Thymus (tissue), 11 donors: ENCODE data around the gene CNDP2. TPM values are rescaled to one million over a fixed set of nuclear protein-coding genes. Genes with fewer than 3 reads are reported as not detected.

Experiments used
- DNase-seq, 9 donors: peaks; one replicate each; pipeline ENCODE4 v3.0.0-alpha.2; 2013; ENCODE audit warnings: low spot score in 9 of 9, low read depth in 6 of 9, missing footprints in 1 of 9
- H3K27ac ChIP-seq, 2 donors: one replicate each; pipeline ENCODE4 v1.5.1; 2013; ENCODE audit warnings: control low read depth in 1 of 2, low read depth in 1 of 2, low read length in 1 of 2, mild to moderate bottlenecking in 1 of 2, moderate library complexity in 1 of 2
- H3K27me3 ChIP-seq, 2 donors: one replicate each; pipeline ENCODE4 v1.5.1; 2013; ENCODE audit warnings: low read length in 1 of 2; ENCODE audit not compliant: control insufficient read depth in 2 of 2, insufficient read depth in 1 of 2
- H3K36me3 ChIP-seq, 2 donors: one replicate each; pipeline ENCODE4 v1.5.1; 2013; ENCODE audit warnings: low read length in 1 of 2, mild to moderate bottlenecking in 1 of 2, moderate library complexity in 1 of 2; ENCODE audit not compliant: control insufficient read depth in 2 of 2, insufficient read depth in 2 of 2
- H3K4me1 ChIP-seq, 2 donors: one replicate each; pipeline ENCODE4 v1.5.1; 2013; ENCODE audit warnings: low read length in 2 of 2; ENCODE audit not compliant: control insufficient read depth in 2 of 2, insufficient read depth in 2 of 2
- H3K4me3 ChIP-seq, 2 donors: one replicate each; pipeline ENCODE4 v1.5.1; 2013; ENCODE audit warnings: low read length in 2 of 2, control low read depth in 1 of 2, mild to moderate bottlenecking in 1 of 2
- H3K9me3 ChIP-seq, 2 donors: one replicate each; pipeline ENCODE4 v1.5.1; 2013; ENCODE audit warnings: low read length in 1 of 2, mild to moderate bottlenecking in 1 of 2; ENCODE audit not compliant: control insufficient read depth in 2 of 2, insufficient read depth in 1 of 2
- WGBS: extraction: QIAGEN DNeasy Blood & Tissue Kit; methylation state at CpG from one replicate; pipeline ENCODE4 v1.1.7; 2013; 5-methylcytosine and 5-hydroxymethylcytosine counted together
- polyA plus RNA-seq: library from polyadenylated mRNA; stranded (reverse); fragments of 200-250 nt; gene quantifications from one replicate; pipeline ENCODE4 v1.2.3, GENCODE V29; 2013
- total RNA-seq: library from RNA; stranded (reverse); fragments of 120-200 nt; gene quantifications from one replicate; pipeline ENCODE4 v1.2.4, GENCODE V29; 2013
- donor health status: healthy.

The CNDP2 gene
- total and polyA plus RNA-seq, 2 donors, result 55.2 to 129 TPM

DNA sequence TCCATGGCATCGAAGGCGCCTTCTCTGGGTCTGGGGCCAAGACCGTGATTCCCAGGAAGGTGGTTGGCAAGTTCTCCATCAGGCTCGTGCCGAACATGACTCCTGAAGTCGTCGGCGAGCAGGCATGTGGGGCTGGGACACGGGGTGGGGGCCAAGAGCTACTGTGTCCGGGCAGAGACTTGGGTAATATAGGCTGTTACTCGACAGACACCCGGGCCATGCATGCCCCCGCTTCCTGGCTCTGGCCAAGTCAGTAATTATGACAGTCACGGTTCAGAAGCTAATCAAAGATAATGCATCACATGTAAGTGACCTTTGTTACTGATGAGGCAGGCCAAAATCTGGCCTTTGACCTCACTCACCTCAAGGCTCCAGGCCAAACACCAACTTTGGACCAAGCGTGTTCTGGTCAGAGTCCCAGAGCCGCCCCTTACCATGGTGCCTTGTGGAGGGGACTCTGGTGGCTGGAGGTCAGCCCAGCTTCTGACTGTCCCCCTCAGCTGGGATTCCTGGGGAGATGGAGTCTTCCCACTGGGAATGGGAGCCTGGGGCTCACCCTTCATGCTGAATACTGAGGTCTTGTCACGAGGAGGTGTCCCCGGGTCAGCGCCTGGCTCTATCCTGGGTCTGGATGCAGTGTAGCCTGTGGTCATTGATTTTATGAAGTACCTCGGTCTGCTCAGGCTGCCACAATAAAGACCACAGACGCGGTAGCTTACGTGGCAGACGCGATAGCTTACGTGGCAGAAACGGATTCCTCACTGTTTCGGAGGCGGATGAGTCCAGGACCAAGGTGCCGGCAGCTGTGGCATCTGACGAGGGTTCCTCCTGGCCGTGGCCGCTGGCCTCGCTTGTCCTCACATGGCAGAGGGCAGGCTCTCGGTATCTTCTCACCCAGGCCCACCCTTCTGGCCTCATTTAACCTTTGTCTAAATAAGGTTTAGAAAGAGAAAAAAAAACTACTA lies 20.4 kb downstream of the CNDP2 start:
- WGBS, result 97% methylated on average over 35 of the region's 35 CpGs

DNA sequence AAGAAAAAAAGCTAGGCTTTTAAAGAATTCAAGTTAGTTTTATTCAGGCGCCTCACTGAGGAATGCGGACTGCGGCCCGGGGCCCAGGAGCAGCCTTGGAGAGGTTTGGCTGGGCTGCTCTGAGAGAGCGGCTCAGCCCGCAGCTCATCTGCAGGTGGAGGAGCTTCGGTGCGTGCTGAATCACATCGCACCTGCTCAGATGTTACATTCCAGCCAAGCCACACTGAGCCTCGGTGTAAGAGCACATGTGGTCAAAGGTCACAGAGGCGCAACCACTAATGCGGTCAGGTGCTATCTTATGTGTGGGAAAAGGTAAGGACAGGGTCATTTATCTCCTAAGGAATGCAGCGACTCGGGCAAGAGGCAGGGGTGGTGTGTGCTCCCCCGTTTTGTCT lies 21.1 kb downstream of the CNDP2 start:
- Histone ChIP-seq H3K4me3 (no peak overlapping the region), H3K27ac (no peak overlapping the region), H3K27me3 (no peaks in the 10 kb centered on the region), H3K4me1 (no peaks in the 10 kb centered on the region), H3K36me3 (peaks cover 57 to 74% of the 10 kb centered on the region in 2 donors), H3K9me3 (no peaks in the 10 kb centered on the region)
- 94% methylated on average over 15 of the region's 15 CpGs for WGBS
- no peak for DNase-seq

More for the DNA sequence above, 20.4 kb downstream of the CNDP2 start:
- H3K4me1 ChIP-seq, result no peaks in the 10 kb centered on the region
- no peaks in the 10 kb centered on the region for H3K27me3 ChIP-seq
- H3K27ac ChIP-seq, result no peak overlapping the region
- DNase-seq, result no peak
- H3K9me3 ChIP-seq, result no peaks in the 10 kb centered on the region
- H3K36me3 ChIP-seq, result peaks cover 63 to 80% of the 10 kb centered on the region in 2 donors
- no peak overlapping the region for H3K4me3 ChIP-seq

DNA sequence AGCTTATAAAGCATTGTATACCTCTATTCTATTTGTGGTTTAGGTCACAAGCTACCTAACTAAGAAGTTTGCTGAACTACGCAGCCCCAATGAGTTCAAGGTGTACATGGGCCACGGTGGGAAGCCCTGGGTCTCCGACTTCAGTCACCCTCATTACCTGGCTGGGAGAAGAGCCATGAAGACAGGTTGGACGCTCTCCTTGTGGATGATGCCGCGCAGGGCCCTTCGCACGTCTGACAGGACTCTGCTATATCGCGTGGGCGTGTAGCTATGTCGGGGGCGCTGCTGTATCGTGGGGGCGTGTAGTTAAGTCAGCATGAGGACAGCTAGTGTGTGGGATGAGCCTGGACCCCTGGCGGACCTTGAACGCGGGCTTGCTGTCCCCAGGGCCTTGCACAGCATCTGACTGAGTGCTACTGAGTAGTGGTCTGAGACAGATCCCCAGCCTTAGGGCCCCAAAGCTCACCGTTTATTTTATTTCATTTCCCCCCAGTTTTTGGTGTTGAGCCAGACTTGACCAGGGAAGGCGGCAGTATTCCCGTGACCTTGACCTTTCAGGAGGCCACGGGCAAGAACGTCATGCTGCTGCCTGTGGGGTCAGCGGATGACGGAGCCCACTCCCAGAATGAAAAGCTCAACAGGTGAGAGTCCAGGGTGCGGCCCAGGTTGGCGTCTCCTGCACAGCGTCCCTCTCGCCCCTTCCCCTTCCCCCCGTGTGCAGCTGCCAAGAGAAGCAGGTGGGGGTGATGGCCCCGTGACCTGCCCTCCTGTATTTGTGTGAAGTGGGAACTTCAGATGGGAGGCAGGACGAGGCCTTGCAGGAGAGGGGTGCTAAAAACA lies 22.5 kb downstream of the CNDP2 start:
- no peaks in the 10 kb centered on the region for H3K4me1 ChIP-seq
- 87% methylated on average over 32 of the region's 32 CpGs for WGBS
- no peak overlapping the region for H3K4me3 ChIP-seq
- H3K27ac ChIP-seq, result no peak overlapping the region
- peaks cover 51 to 66% of the 10 kb centered on the region in 2 donors for H3K36me3 ChIP-seq
- H3K9me3 ChIP-seq, result no peaks in the 10 kb centered on the region
- no peak for DNase-seq
- no peaks in the 10 kb centered on the region for H3K27me3 ChIP-seq

DNA sequence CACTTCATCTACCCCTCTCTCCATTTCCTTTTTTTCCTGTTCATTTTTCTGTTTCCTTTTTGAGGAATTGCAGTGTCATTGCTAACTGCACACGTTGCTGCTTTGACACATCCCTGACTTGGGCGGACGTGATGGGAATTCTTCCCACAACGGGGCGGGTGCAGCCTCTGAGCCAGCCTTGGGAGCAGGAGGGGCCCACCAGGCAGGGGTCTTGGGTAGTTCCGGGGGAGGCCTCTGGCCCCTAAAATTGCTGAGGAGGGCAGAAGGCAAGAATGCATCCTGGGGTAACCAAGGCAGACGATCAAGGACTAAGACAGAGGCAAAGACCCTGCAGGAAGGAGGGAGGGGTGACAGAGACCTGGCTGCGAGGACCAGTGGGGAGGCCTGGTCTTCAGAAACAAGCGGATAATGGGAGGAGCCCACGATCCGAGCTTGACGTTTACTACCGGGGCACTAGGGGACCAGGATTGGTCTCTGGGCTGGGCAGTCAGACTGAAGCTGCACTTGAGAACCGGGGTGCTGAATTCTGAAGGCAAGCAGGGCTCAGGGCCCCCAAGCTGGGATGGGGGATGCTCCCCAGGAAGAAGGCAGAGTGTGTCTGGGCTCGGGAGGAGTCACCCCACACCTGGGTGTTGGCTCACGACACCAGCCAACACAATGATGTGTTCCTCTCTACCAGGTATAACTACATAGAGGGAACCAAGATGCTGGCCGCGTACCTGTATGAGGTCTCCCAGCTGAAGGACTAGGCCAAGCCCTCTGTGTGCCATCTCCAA lies 23.3 kb downstream of the CNDP2 start:
- DNase-seq, result no peak
- Histone ChIP-seq H3K4me3 (no peak overlapping the region), H3K36me3 (peaks cover 47 to 64% of the 10 kb centered on the region in 2 donors), H3K4me1 (no peaks in the 10 kb centered on the region), H3K27ac (no peak overlapping the region), H3K27me3 (no peaks in the 10 kb centered on the region), H3K9me3 (no peaks in the 10 kb centered on the region)
- 93% methylated on average over 18 of the region's 18 CpGs for WGBS

DNA sequence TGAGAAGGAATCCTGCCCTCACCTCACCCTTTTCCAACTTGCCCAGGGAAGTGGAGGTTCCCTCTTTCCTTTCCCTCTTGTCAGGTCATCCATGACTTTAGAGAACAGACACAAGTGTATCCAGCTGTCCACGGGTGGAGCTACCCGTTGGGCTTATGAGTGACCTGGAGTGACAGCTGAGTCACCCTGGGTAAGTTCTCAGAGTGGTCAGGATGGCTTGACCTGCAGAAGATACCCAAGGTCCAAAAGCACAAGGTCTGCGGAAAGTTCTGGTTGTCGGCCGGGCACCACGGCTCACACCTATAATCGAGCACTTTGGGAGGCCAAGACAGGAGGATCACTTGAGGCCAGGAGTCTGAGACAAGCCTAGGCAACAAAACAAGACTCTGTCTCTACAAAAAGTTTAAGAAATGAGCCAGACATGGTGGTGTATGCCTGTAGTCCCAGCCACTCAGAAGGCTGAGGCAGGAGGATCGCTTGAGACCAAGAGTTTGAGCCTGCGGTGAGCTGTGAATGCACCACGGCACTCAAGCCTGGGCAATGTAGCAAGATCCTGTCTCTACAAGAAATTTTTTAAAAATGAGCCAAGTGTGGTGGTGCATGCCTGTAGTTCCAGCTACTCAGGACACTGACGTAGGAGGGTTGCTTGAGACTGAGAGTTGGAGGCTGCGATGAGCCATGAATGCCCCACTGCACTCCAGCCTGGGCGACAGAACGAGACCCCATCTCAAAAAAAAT lies 24.1 kb downstream of the CNDP2 start:
- no peak overlapping the region for H3K4me3 ChIP-seq
- no peaks in the 10 kb centered on the region for H3K27me3 ChIP-seq
- no peak for DNase-seq
- 91% methylated on average over 14 of the region's 14 CpGs for WGBS
- no peaks in the 10 kb centered on the region for H3K4me1 ChIP-seq
- H3K9me3 ChIP-seq, result no peaks in the 10 kb centered on the region
- H3K36me3 ChIP-seq, result peaks cover 40 to 61% of the 10 kb centered on the region in 2 donors
- no peak overlapping the region for H3K27ac ChIP-seq

DNA sequence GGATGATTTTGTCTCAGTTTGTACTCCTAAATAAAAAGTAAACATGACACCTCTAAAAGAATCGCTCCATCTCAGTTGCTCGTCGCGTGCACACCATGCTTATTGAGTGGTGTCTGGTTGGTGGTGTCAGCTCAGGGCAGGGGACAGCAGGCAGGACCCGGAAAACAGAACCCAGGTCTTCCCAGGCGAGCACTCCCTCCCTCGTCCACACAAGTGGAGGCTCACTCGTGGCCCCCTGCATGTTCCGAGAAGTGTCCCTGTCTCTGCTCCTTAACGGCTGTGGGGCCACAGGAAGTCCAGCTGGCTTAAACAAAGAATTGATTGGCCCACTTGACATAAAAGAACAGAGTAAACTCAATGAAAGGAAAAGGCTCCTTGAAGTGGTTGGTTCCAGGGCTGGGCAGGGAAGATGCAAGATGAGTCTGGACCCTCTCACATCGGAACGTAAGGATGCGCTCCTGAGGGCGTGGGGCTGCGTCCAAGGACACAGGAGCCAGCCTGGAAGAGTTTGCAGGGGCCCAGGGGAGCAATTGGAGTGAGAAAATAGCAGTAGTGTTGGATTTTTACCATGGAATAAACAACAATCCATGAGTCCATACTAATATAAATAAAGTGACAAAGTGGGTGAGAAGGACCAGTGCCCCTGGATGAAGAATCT lies 25.0 kb downstream of the CNDP2 start:
- Histone ChIP-seq H3K4me3 (no peak overlapping the region), H3K9me3 (no peaks in the 10 kb centered on the region), H3K27ac (no peak overlapping the region), H3K4me1 (no peaks in the 10 kb centered on the region), H3K27me3 (no peaks in the 10 kb centered on the region), H3K36me3 (peaks cover 31 to 52% of the 10 kb centered on the region in 2 donors)
- DNase-seq, result no peak
- WGBS, result 98% methylated on average over 15 of the region's 15 CpGs

DNA sequence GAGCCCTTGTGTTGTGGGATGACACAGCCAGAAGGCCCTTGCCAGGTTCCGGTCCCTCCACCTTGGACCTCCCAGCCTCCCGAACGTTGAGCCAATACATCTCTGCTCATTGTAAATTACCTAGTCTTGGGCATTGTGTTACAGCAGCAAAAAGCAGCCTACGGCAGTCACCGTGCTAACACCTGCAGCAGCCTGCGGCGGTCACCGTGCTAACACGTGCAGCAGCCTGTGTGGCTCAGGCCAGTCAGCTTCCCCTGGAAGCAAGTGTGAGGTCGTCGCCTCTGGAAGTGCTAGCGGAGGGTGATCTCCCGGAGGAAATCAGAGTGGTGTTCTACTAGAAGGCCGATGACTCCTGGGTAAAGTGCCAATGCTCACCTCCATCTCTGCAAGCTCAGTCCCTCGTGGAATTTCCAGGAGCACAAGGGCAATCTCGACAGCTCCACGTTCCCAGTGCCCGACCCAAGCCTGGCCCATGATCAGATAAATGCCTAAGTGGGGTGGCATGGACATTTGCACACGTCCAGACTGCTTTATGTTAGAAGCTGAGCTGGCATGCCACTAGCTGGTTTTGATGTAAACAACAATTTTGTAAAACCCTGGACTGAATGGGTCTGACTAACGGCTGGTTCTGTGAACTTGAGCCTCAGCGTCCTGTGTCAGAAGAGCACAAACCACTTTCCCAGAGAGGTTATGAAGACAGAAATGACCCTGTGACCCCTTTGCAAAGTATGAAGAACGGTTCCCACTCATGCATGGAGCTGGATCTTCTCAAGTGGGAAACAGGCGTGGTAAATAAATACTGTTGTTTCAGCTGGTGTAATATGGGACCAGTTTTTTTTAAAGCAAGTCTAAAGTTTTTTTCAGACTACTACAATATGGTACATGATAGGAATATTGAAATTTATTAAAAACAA lies 26.7 kb downstream of the CNDP2 start:
- no peak overlapping the region for H3K4me3 ChIP-seq
- peaks cover 18 to 38% of the 10 kb centered on the region in 2 donors for H3K36me3 ChIP-seq
- no peaks in the 10 kb centered on the region for H3K4me1 ChIP-seq
- 97% methylated on average over 23 of the region's 23 CpGs for WGBS
- DNase-seq, result no peak
- no peaks in the 10 kb centered on the region for H3K27me3 ChIP-seq
- H3K27ac ChIP-seq, result no peak overlapping the region
- H3K9me3 ChIP-seq, result no peaks in the 10 kb centered on the region
